ENCODE data around the gene CYP27B1. TPM values are rescaled to one million over a fixed set of nuclear protein-coding genes. Genes with fewer than 3 reads are reported as not detected.

Gene CYP27B1
- total and polyA plus RNA-seq, 9 of the 15 experiments (the other 6 are each of a cell fraction or from before 2014, with no cell fraction given), result 0.18 to 4.2 (median 1.8) TPM

DNA sequence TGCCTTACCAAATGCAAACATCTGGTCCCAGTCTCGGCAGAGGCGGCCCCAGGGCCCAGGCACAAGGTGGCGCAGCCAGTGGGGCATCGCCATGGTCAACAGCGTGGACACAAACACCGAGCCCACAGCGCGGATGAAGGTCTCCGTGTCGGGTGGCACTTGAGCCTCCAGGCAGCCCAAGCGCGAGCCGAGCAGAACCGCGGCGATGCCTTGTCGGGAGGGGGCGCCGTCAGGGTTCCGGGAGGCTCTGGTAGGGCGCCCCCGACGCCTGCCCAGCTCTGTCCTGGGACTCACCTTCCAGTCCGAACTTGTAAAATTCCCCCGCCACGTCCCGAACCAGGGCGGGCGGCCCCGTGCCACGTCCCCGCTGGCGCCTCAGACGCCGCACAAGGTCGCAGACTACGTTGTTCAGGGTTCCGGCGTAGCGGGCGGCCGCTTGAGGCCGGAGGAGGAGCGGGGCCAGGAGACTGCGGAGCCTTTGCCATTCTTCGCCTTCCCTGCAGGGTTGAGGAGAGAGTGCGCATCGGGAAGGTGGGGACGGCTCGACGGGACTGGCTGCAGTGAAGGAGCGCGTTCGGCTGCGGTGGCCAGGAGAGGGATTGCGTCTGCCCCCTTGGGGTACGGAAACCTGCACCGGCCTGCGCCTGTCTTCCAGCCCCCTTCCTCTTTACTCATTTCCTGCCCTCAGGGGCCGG is 1.7 kb downstream of the CYP27B1 start (continued):
- TF ChIP-seq, protein P1, sequence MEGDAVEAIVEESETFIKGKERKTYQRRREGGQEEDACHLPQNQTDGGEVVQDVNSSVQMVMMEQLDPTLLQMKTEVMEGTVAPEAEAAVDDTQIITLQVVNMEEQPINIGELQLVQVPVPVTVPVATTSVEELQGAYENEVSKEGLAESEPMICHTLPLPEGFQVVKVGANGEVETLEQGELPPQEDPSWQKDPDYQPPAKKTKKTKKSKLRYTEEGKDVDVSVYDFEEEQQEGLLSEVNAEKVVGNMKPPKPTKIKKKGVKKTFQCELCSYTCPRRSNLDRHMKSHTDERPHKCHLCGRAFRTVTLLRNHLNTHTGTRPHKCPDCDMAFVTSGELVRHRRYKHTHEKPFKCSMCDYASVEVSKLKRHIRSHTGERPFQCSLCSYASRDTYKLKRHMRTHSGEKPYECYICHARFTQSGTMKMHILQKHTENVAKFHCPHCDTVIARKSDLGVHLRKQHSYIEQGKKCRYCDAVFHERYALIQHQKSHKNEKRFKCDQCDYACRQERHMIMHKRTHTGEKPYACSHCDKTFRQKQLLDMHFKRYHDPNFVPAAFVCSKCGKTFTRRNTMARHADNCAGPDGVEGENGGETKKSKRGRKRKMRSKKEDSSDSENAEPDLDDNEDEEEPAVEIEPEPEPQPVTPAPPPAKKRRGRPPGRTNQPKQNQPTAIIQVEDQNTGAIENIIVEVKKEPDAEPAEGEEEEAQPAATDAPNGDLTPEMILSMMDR (IDR thresholded peaks at IDR 0.05 in 2 of 3, conservative IDR thresholded peaks at IDR 0.05 in 1 of 3; ENCODE audit: insufficient read depth in 2 of 3, low read depth in 1 of 3, low read length in 3 of 3), result 0 out of 6 replicates have a peak, but pooled peaks of 1 of the 3 experiments have one; percentile 11
- no peak for TF ChIP-seq CREBBP (IDR thresholded peaks at IDR 0.05; ENCODE audit: low read depth, low read length)
- no peak for TF ChIP-seq THRAP3 (IDR thresholded peaks at IDR 0.05; ENCODE audit: borderline replicate concordance)
- no peak for TF ChIP-seq ZZZ3 (IDR thresholded peaks at IDR 0.05)
- TF ChIP-seq BRD9 (IDR thresholded peaks at IDR 0.05; ENCODE audit: low read depth, partially characterized antibody), result no peak
- TF ChIP-seq FOXJ3 (CRISPR knock-in tag; IDR thresholded peaks at IDR 0.05), result no peak

DNA sequence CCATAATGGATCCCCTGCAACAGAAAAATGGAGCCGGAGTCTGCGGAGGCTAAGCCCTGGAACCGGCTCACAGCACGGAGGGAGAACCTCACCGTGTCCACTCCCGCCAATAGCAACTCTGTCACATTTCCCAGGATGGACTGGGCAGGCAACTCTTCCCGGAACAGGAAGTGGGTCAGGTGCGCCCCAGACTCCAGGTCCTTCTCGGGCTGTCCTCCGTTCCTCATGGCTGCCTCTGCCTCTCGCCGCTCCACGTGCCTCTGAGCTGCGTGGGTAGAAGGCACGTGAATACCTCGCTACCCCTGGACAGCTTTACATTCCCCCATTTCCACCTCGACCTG is 2.2 kb downstream of the CYP27B1 start:
- H3K9ac ChIP-seq (ENCODE audit: insufficient read depth in 1 of 2, low read depth in 2 of 2, low read length in 2 of 2), result peak overlapping the region in 1 of 2 experiments; percentile 29; a peak in 1 of 4 replicates
- no TSS peak for BruUV-seq (replicated peaks)
- peaks cover 8 to 25% of the 10 kb centered on the region in 2 experiments for H3K4me1 ChIP-seq (replicated peaks in 1 of 2; ENCODE audit: control insufficient read depth in 2 of 2, insufficient read depth in 2 of 2, low read length in 2 of 2)
- no peaks in the 10 kb centered on the region for H3K79me2 ChIP-seq (ENCODE audit: control insufficient read depth, insufficient read depth, low read length)
- ChIA-PET CTCF (ENCODE audit: low intra/inter-chr PET ratio) (no interaction called here), POLR2A (interaction anchor here (0.7 kb wide), 1 partner anchor 122 kb away, joined by 3 read pairs; no protein-coding TSS in a partner anchor)
- FAIRE-seq (no peak), ATAC-seq (no peak), DNase-seq (ENCODE audit: extremely low read depth in 1 of 4, low spot score in 3 of 4) (no peak)
- H3K4me3 ChIP-seq, result no peak overlapping the region
- no peak for TF ChIP-seq HNRNPH1 (optimal IDR thresholded peaks at IDR 0.05; ENCODE audit: low read depth, low read length)
- TF ChIP-seq, protein P2, sequence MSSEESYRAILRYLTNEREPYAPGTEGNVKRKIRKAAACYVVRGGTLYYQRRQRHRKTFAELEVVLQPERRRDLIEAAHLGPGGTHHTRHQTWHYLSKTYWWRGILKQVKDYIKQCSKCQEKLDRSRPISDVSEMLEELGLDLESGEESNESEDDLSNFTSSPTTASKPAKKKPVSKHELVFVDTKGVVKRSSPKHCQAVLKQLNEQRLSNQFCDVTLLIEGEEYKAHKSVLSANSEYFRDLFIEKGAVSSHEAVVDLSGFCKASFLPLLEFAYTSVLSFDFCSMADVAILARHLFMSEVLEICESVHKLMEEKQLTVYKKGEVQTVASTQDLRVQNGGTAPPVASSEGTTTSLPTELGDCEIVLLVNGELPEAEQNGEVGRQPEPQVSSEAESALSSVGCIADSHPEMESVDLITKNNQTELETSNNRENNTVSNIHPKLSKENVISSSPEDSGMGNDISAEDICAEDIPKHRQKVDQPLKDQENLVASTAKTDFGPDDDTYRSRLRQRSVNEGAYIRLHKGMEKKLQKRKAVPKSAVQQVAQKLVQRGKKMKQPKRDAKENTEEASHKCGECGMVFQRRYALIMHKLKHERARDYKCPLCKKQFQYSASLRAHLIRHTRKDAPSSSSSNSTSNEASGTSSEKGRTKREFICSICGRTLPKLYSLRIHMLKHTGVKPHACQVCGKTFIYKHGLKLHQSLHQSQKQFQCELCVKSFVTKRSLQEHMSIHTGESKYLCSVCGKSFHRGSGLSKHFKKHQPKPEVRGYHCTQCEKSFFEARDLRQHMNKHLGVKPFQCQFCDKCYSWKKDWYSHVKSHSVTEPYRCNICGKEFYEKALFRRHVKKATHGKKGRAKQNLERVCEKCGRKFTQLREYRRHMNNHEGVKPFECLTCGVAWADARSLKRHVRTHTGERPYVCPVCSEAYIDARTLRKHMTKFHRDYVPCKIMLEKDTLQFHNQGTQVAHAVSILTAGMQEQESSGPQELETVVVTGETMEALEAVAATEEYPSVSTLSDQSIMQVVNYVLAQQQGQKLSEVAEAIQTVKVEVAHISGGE (CRISPR knock-in tag; IDR thresholded peaks at IDR 0.05), result peak in 1 of 3 experiments; percentile 93; a peak in 1 of 6 replicates
- H3K27ac ChIP-seq (ENCODE audit: extremely low read depth, low read depth, low read length), result no peak overlapping the region
- no peaks in the 10 kb centered on the region for H3K27me3 ChIP-seq (ENCODE audit: control insufficient read depth in 2 of 2, insufficient read depth in 2 of 2, low read length in 2 of 2)
- in situ Hi-C loops (cut with MboI), result no loop called here
- intact Hi-C loops (cut with micrococcal nuclease), result no loop called here
- H3K9me3 ChIP-seq (replicated peaks; ENCODE audit: control insufficient read depth, insufficient read depth, low read depth, low read length), result no peaks in the 10 kb centered on the region
- no peak overlapping the region for H2AFZ ChIP-seq (ENCODE audit: low read depth, low read length)
- peaks cover 19% of the 10 kb centered on the region; the same call in 2 of the 3 replicates for H3K36me3 ChIP-seq (ENCODE audit: control insufficient read depth, insufficient read depth, low read length)
- no peaks in the 10 kb centered on the region for H3K9me1 ChIP-seq (ENCODE audit: control insufficient read depth, insufficient read depth, low read length)
- no peaks in the 10 kb centered on the region for H4K20me1 ChIP-seq (replicated peaks; ENCODE audit: control insufficient read depth, insufficient read depth, low read length)
- 83% methylated on average over 16 of the region's 17 CpGs for WGBS (ENCODE audit: insufficient coverage, low coverage, missing lambda C conversion rate)
- no peak overlapping the region for H3K4me2 ChIP-seq (ENCODE audit: insufficient read depth, low read length)
